Astrocyte of the cerebellum (primary cell): ENCODE results near the gene WASF3.

Source experiments
- DNase-seq: peaks from one replicate; pipeline ENCODE4 v3.0.0-alpha.2; 2011; ENCODE audit warnings: low read depth
- H3K4me3 ChIP-seq: 2 replicates; pipeline ENCODE4 v1.5.1; 2011; ENCODE audit warnings: mild to moderate bottlenecking, low read depth, low read length, moderate library complexity
- in situ Hi-C: cut with HindIII; loops from 2 replicates; pipeline ENCODE4 v1.10.0; 2017; ENCODE audit warnings: low sequenced_read_pairs
- TF ChIP-seq, protein P1 (sequence below): IDR thresholded peaks from 2 replicates; pipeline ENCODE4 v1.5.1; 2012; ENCODE audit warnings: low read length, low read depth, moderate library complexity, mild to moderate bottlenecking; ENCODE audit errors: missing control alignments

The WASF3 gene

DNA sequence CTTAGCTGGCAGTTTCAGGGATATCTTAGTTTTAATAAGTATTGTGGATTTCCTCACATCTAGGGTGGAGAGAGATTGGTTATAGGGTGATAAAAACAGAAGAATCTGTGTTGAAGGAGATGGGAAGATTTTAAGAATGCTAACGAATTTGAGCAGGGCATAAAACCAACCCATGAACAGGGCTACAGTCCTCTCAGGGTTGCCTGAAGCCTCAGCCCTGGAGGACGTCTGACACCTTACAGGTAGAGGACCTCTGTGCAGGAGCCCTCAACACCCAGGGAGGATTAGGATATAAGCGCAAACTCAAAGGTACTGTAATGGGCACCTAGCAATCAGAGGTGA, 461 bp upstream of the WASF3 start:
- no peak for DNase-seq
- in situ Hi-C loops = no loop called here
- TF ChIP-seq, protein P1, sequence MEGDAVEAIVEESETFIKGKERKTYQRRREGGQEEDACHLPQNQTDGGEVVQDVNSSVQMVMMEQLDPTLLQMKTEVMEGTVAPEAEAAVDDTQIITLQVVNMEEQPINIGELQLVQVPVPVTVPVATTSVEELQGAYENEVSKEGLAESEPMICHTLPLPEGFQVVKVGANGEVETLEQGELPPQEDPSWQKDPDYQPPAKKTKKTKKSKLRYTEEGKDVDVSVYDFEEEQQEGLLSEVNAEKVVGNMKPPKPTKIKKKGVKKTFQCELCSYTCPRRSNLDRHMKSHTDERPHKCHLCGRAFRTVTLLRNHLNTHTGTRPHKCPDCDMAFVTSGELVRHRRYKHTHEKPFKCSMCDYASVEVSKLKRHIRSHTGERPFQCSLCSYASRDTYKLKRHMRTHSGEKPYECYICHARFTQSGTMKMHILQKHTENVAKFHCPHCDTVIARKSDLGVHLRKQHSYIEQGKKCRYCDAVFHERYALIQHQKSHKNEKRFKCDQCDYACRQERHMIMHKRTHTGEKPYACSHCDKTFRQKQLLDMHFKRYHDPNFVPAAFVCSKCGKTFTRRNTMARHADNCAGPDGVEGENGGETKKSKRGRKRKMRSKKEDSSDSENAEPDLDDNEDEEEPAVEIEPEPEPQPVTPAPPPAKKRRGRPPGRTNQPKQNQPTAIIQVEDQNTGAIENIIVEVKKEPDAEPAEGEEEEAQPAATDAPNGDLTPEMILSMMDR = no peak
- peak overlapping the region; percentile 68 for H3K4me3 ChIP-seq

DNA sequence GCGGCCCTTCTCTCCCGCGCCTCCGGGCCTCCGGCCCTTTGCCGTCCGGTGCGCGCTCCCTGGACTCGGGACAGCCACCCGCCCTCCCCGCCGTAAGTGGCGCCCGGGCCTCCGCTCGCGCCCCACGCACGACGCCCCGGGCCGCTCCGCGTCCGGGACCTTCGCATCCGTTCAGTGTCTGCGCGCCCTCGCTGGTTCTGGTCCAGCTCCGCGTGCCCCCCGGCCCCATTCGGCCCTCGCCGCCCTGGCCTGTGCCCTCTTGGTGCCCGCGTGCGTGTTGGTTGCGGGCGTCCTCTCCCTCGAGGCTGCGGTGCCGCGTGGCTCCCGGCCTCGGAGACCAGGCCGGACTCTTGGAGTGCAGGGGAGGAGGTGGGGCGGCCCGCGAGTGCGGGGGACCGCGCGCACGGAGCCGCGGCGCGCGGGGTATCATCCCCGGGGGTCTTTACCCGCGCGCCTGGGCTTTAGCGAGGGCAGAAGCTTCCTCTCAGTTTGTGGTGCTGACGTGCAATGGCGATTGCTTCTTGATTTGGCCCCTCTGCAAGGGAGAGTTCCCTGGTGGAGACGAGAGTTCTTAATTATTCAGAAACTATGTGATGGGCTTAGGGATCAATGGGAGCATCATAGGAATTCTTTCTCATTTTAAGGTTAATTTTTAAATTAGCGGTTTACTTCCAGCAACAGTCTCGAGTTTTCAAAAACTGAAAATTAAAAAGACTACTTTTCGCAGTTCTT, 757 bp downstream of the WASF3 start:
- TF ChIP-seq, protein P1 = no peak
- no peak for DNase-seq
- in situ Hi-C loops = no loop called here
- peak overlapping the region; percentile 68 for H3K4me3 ChIP-seq

DNA sequence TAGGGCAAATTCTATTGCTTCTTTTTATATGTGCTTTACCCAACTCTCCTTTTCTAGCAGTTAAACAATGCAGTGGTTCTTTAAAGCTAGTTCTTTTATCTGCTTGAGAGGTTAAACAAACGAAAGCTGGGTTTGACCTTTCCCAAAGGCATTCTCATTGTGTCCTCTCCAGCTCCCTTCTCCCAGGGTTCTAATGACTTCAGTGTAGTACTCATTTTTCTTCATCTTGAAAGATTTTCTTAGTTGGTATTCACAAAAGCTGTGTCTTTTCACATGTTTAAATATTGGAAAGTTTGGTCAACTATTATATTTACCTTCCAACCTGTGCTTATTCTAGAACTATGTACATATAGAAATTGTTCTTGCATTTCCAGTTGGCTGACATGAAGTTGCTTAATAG, 1.5 kb downstream of the WASF3 start:
- in situ Hi-C loops = no loop called here
- TF ChIP-seq, protein P1 = no peak
- no peak for DNase-seq
- H3K4me3 ChIP-seq = no peak overlapping the region

DNA sequence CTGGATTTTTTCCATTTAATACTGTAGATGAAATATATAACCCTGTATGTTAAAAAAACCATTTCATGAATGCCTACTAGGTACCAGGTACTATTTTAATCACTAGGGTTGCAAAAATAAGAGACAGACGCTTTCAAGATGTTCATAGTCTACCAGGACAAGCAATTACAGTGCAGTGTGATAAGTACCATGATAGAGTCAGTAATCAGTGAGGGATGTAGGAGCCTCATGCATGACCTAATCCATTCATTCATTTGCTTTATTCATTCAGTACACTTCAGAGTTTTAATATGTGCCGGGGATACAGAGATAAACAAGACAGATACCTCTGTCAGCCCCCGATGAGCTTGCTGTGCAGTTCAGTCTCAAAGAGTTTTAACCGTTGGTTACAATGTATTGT, 3.0 kb downstream of the WASF3 start:
- in situ Hi-C loops = no loop called here
- TF ChIP-seq, protein P1 = no peak
- no peak for DNase-seq
- H3K4me3 ChIP-seq = no peak overlapping the region

DNA sequence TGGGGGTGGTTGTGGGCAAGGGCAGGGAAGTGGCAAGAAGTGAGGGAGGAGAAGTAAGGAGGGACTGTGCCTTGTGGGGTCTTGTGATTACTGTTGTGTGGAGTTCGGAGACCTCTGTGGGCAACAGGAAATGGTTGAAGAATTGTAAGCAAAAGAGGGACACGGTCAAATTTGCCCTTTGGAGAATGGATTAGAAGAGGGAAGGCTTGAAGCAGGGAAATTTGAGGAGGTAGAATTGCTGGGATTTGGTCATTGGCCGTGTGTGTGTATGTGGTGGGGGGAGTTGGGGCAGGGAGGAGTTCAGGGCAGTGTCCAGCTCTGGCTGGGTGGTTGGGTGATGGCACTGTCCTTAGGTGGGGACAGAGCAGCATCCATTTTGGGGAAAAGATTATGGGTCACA, 3.6 kb downstream of the WASF3 start:
- H3K4me3 ChIP-seq = no peak overlapping the region
- DNase-seq = no peak
- in situ Hi-C loops = no loop called here
- TF ChIP-seq, protein P1 = no peak

- H3K4me3 ChIP-seq = no peak overlapping the region
- peak; percentile 35 for DNase-seq
- in situ Hi-C loops = no loop called here
- TF ChIP-seq, protein P1 = no peak
These were observed 4.4 kb downstream of the WASF3 start for GRCh38 chr13:26561651-26562511.
